OCI-LY7 (cell line): Measurements from ENCODE around the gene CDH23. TPM values are rescaled to one million over a fixed set of nuclear protein-coding genes. Genes with fewer than 3 reads are reported as not detected.

Source experiments
- BruUV-seq: library from RNA; stranded (reverse); fragments of 400-500 nt; replicated peaks from 2 replicates; lab custom pipeline; 2021; lab: Mats Ljungman, UMichigan
- CTCF ChIA-PET: fragments of 300-600 bp; sonication (Branson Sonifier 250); formaldehyde crosslinking; loops from one replicate; lab custom pipeline; 2022; ENCODE audit warnings: antibody characterized with exemption; ENCODE audit not compliant: unreplicated experiment; lab: Charles Lee
- POLR2A ChIA-PET: fragments of 300-600 bp; sonication (Branson Sonifier 250); formaldehyde crosslinking; loops from one replicate; lab custom pipeline; 2022; ENCODE audit warnings: antibody characterized with exemption; lab: Charles Lee
- DNase-seq: peaks from one replicate; pipeline ENCODE4 v3.0.0-alpha.2; 2015; ENCODE audit warnings: low spot score
- H2AFZ ChIP-seq: fragments of 200-600 bp; sonication (generic), shearing (Covaris generic); 2 replicates; pipeline ENCODE4 v1.6.1; 2014; ENCODE audit warnings: mild to moderate bottlenecking, antibody characterized with exemption, low read length, moderate library complexity
- H3K27ac ChIP-seq: fragments of 200-600 bp; sonication (generic); 2 replicates; pipeline ENCODE4 v1.5.1; 2014; ENCODE audit warnings: mixed run types, low read depth, mild to moderate bottlenecking, moderate library complexity, low read length, inconsistent platforms; ENCODE audit not compliant: poor library complexity, severe bottlenecking
- H3K36me3 ChIP-seq: fragments of 200-600 bp; sonication (generic); 2 replicates; pipeline ENCODE4 v1.6.1; 2014; ENCODE audit warnings: mild to moderate bottlenecking, antibody characterized with exemption, low read length, moderate library complexity, mixed read lengths; ENCODE audit not compliant: insufficient read depth
- H3K4me1 ChIP-seq: fragments of 200-600 bp; sonication (generic); 2 replicates; pipeline ENCODE4 v1.5.1; 2014; ENCODE audit warnings: mild to moderate bottlenecking, low read length; ENCODE audit not compliant: insufficient read depth, poor library complexity, severe bottlenecking
- H3K4me2 ChIP-seq: fragments of 200-600 bp; sonication (generic); 2 replicates; pipeline ENCODE4 v1.6.1; 2014; ENCODE audit warnings: mild to moderate bottlenecking, low read length
- H3K4me3 ChIP-seq: fragments of 200-600 bp; sonication (generic); 2 replicates; pipeline ENCODE4 v1.5.1; 2014; ENCODE audit warnings: mild to moderate bottlenecking, low read depth, low read length; ENCODE audit not compliant: poor library complexity, severe bottlenecking
- H3K79me2 ChIP-seq: fragments of 200-600 bp; sonication (generic); 2 replicates; pipeline ENCODE4 v1.6.1; 2016; ENCODE audit warnings: low read depth, mild to moderate bottlenecking, low read length, moderate library complexity, mixed read lengths; ENCODE audit not compliant: insufficient read depth
- H3K9me2 ChIP-seq: fragments of 200-600 bp; sonication (generic); 2 replicates; pipeline ENCODE4 v1.6.1; 2016; ENCODE audit warnings: mild to moderate bottlenecking, low read length, mixed read lengths; ENCODE audit not compliant: insufficient read depth
- H3K9me3 ChIP-seq: fragments of 200-600 bp; sonication (generic); 2 replicates; pipeline ENCODE4 v1.6.1; 2014; ENCODE audit warnings: mild to moderate bottlenecking, mixed run types, low read length, mixed read lengths
- H4K20me1 ChIP-seq: fragments of 200-600 bp; sonication (generic); 2 replicates; pipeline ENCODE4 v1.6.1; 2014; ENCODE audit warnings: mild to moderate bottlenecking, antibody characterized with exemption, low read length, moderate library complexity, mixed read lengths; ENCODE audit not compliant: insufficient read depth
- CTCF ChIP-seq: fragments of 200-600 bp; sonication (generic); conservative IDR thresholded peaks from 2 replicates; pipeline ENCODE4 v1.5.1; 2014; ENCODE audit warnings: mild to moderate bottlenecking, antibody characterized with exemption, low read length, moderate library complexity, mixed read lengths
- EZH2phosphoT487 ChIP-seq: fragments of 200-600 bp; sonication (generic); IDR thresholded peaks from 2 replicates; pipeline ENCODE4 v1.6.1; 2018; ENCODE audit warnings: low read depth, borderline replicate concordance, mild to moderate bottlenecking, mixed run types, antibody characterized with exemption, low read length, moderate library complexity, mixed read lengths
- intact Hi-C: fragments of 100-400 bp; cut with micrococcal nuclease; formaldehyde crosslinking; loops from one replicate; pipeline ENCODE4 v1.10.0; 2022; ENCODE audit not compliant: unreplicated experiment
- total RNA-seq, 2 experiments: library from RNA; depleted of rRNA in 1 of 2; stranded (reverse); fragments of >200 nt in 1 of 2; shearing (Covaris generic) in 1 of 2; gene quantifications; 2 replicates each; pipeline ENCODE4 v1.2.3, GENCODE V29; 2014 to 2022

Gene CDH23
- total RNA-seq, 2 experiments from 2014 or later = 0.92 to 9.9 TPM

DNA sequence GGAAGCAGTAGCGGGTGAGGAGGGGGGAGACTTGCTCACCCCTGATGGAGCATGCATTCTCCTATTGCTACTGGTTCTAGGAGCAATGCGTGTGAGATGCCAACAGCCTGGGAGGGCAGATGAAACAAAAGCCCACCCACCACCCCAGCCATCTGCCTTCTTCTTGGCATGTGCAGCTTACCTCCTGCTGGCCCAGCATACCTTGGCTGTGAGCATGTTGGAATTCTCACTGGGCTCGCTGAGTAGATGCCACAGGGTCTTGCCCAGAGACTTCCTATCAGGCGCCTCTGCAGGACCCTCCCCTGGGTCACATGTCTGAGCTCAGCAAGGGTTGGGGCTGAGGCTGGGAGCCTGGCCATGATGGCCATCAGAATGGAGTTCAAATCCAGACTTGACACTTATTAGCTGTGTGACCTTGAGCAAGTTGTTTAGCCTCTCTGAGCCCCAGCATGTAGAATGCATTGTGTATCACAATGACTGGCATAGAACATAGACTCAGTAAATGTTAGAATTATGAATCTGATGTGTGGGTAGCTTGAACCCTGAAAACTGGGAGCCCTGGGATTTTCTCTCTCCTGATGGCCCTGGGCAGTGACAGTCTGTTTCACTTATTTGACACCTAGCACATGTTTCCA lies 38.2 kb downstream of the CDH23 start:
- TF ChIP-seq EZH2phosphoT487 = no peak
- no peak for TF ChIP-seq CTCF
- Histone ChIP-seq H3K4me3 (no peak overlapping the region), H3K36me3 (no peaks in the 10 kb centered on the region), H3K9me3 (no peaks in the 10 kb centered on the region), H3K4me2 (no peak overlapping the region), H2AFZ (no peak overlapping the region), H4K20me1 (no peaks in the 10 kb centered on the region), H3K9me2 (no peaks in the 10 kb centered on the region), H3K27ac (no peak overlapping the region), H3K79me2 (no peaks in the 10 kb centered on the region), H3K4me1 (no peaks in the 10 kb centered on the region)
- ChIA-PET POLR2A (interaction anchor here (0.5 to 0.8 kb wide), 3 partner anchors 9 to 376 kb away, joined by 3 to 5 read pairs (median 3); no protein-coding TSS in a partner anchor), CTCF (interaction anchor here (0.6 kb wide), 1 partner anchor 138 kb away, joined by 3 read pairs; no protein-coding TSS in a partner anchor)
- intact Hi-C loops = no loop called here
- no TSS peak for BruUV-seq
- no peak for DNase-seq

DNA sequence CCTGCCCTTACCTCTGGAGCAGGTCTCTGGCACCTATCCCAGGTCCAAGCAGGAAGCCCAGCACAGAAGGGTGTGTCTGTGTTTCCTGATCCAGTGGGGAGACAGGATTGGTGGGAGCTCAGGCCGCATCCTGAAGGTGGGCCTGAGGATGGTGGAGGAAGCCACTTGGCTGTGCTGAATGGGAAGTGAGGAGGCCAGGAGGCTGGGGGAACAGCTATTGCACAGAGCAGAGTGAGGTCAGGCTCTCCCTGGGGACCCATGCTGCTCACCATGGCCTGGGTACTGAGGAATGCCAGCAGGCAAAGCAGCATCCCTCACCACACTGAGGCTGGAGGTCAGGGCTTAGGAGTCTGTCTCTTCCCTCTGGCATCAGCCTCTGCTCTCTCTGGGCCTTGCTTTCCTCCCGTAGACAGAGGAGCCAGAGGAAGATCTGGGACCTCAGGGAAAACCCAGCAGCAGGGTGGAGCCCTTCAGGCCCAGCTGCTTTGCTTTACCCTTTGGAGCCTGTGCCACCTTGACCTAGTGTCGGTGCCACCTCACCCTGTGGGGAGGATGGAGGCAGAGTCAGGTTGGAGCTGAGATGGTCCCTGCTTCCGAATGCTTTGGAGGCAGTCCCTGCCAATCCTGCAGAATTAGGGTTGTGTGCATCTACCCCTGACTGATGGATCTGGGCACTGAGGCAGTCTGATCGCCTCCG lies 39.0 kb downstream of the CDH23 start:
- DNase-seq = no peak
- Histone ChIP-seq H3K79me2 (no peaks in the 10 kb centered on the region), H3K4me3 (no peak overlapping the region), H3K9me2 (no peaks in the 10 kb centered on the region), H3K27ac (no peak overlapping the region), H4K20me1 (no peaks in the 10 kb centered on the region), H3K4me2 (no peak overlapping the region), H2AFZ (no peak overlapping the region), H3K36me3 (no peaks in the 10 kb centered on the region), H3K4me1 (no peaks in the 10 kb centered on the region), H3K9me3 (no peaks in the 10 kb centered on the region)
- TF ChIP-seq EZH2phosphoT487 = no peak
- no peak for TF ChIP-seq CTCF
- no TSS peak for BruUV-seq
- intact Hi-C loops = no loop called here
- POLR2A ChIA-PET = interaction anchor here (0.6 kb wide), 1 partner anchor 94 kb away, joined by 5 read pairs; no protein-coding TSS in a partner anchor
- CTCF ChIA-PET = no interaction called here
